ENCODE data around the gene ZNF429.
"Not testable (repeated sequence)": the region's sequence is repeated elsewhere in the genome, so short reads cannot be mapped to it uniquely, and the experiment has no call there.

The ZNF429 gene

GRCh38 chr19:21602082-21602658 is 96.8 kb downstream of the ZNF429 start:
- no peak for TF ChIP-seq CTCF (IDR thresholded peaks at IDR 0.05; ENCODE audit: borderline replicate concordance, insufficient read depth, low read depth, low read length)

GRCh38 chr19:21602659-21603430 is 97.4 kb downstream of the ZNF429 start:
- not testable (repeated sequence) for H3K4me3 ChIP-seq (ENCODE audit: low read depth, low read length)

More at GRCh38 chr19:21602082-21602658, 96.8 kb downstream of the ZNF429 start:
- no peak overlapping the region for H3K4me3 ChIP-seq (ENCODE audit: low read depth, low read length)

- no peak overlapping the region for H3K4me3 ChIP-seq (ENCODE audit: low read depth, low read length)
- TF ChIP-seq CTCF (IDR thresholded peaks at IDR 0.05; ENCODE audit: borderline replicate concordance, insufficient read depth, low read depth, low read length): no peak
Measured at GRCh38 chr19:21603431-21604231, 98.2 kb downstream of the ZNF429 start.

- no peak overlapping the region for H3K4me3 ChIP-seq (ENCODE audit: low read depth, low read length)
- TF ChIP-seq CTCF (IDR thresholded peaks at IDR 0.05; ENCODE audit: borderline replicate concordance, insufficient read depth, low read depth, low read length): no peak
Measured at GRCh38 chr19:21604351-21604926, 99.0 kb downstream of the ZNF429 start.
